ENCODE results near the gene FCN1.

Gene FCN1

GRCh38 chr9:134937164-134937555 lies 19.4 kb upstream of the FCN1 start:
- DNase-seq (ENCODE audit: low read depth), result no peak

GRCh38 chr9:134936346-134937163 lies 18.8 kb upstream of the FCN1 start:
- no peak for DNase-seq (ENCODE audit: low read depth)

- DNase-seq (ENCODE audit: low read depth), result no peak
These were observed 18.1 kb upstream of the FCN1 start for GRCh38 chr9:134935701-134936345.

DNA sequence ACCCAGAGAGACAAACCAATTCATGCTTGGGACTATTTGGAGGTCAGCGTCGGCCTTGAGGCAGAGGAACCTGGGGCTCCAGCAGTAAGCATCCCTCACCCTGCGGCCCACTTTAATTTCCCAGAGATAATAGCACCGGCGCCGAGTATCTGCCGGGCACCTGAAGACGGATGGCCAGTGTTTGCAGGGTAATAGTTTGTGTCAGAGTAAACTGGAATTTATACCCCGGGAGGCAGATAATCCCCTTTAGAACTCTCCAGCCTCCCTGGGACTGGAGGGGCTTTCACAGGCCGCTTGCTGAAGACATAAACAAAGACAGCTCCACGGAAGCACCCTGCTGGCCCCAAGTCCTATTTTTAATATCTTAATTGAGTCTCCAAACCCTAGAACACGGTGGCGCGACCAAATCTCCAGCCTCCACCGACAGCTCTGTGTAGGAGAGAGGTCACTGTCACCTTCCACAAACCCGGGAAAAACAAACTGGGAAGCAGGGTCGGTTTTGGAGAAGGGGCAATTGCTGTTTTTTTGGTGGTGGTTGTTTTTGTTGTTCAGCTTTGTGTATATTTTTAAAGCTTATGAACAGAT lies 17.4 kb upstream of the FCN1 start:
- DNase-seq (ENCODE audit: low read depth), result no peak

DNA sequence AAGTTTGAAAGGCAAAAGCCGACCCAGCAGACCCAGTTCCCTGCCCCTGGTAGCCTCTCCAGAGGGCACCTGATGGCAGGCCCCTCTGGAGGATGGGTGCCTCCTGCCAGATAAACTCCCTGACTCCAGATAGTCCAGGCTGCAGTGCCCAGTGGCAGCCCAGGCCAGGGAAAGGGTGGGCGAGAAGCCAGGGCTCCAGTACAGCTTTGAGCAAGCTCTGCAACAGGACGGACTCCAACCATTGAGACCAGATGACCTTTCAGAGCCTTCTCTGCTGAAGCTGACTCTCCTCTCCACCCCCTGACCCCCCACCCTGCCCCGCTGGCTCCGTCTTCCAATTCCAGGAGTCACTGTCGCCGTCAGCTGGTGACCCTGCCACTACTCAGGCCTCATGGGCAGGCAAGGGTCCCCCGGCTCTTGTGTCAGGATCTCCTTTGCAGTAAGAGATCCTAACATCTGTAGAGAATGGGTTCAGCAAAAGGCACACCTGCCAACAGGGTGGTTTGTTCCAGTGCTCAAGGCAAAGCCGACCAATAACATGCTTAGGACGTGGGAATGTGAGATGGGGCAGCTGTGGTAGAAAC lies 15.5 kb upstream of the FCN1 start:
- no peak for DNase-seq (ENCODE audit: low read depth)

- no peak for DNase-seq (ENCODE audit: low read depth)
These were observed 14.9 kb upstream of the FCN1 start for GRCh38 chr9:134932606-134933005.

DNA sequence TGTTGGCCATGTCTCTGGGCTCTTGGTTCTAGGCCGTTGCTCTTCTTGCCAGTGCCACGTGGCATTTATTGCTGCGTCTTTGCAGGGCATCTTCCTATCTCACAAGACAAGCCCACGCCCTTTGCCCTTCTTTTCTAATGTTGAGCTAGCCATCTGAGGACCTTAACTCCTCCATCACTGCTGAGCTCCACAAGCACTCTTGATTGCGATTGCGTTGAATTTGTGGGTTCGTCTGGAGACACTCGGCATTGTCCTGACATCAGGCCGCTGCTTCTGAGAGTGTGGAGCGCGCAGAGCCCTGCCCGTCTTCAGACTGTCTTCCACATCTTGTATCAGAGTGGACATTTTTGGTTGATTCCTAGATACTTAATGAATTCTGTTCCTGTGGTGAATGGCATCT lies 14.5 kb upstream of the FCN1 start:
- DNase-seq (ENCODE audit: low read depth), result no peak

GRCh38 chr9:134930398-134930797 lies 12.7 kb upstream of the FCN1 start:
- DNase-seq (ENCODE audit: low read depth), result no peak

DNA sequence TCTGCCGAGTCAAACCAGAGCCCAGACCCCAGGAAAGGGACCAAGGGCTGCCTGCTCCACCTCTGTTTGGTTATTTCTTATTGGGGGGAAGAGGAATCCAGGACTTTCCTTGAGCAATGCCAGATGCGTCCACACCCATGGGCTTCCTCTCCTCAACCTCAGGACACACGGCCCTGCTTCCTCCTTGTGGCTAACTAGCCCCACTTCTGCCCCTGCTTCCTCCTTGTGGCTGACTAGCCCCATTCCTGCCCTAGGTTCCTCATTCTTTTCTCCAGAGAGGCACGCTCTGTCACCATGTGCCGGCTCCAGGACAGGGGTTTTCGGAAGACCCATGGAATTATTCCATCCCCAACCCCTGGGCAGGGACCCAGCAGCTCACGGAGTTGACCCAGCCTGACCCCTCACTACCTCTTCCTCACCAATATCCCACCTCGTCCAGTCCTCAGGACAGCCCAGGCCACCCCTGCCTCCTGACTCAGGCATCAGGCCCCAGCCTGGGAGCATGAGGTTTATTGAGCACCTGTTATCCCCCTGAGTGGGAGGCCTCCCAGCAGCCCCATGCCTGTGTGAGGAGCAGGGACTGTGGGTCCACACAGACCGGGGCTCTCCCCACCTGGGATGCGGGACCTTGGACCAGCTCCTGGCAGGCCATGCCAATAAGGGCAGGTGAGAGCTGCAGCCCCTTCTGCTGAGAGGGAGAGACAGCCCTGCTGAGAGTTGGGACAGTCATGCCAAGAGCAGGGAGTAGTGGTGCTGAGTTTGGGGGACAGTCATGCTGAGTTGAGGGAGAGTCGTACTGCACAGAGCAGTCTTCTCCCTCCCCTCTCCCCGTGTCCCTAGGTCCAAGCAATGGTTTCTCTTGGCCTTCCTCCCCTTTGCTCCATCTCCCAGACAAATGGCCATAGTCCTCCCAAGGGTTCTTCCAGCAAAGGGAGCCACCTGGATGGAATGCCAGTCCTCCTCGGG lies 11.8 kb upstream of the FCN1 start:
- no peak for DNase-seq (ENCODE audit: low read depth)

- DNase-seq (ENCODE audit: low read depth), result no peak
These were observed 10.9 kb upstream of the FCN1 start for GRCh38 chr9:134928436-134929192.

- DNase-seq (ENCODE audit: low read depth), result no peak
These were observed 7.3 kb upstream of the FCN1 start for GRCh38 chr9:134925011-134925511.

DNA sequence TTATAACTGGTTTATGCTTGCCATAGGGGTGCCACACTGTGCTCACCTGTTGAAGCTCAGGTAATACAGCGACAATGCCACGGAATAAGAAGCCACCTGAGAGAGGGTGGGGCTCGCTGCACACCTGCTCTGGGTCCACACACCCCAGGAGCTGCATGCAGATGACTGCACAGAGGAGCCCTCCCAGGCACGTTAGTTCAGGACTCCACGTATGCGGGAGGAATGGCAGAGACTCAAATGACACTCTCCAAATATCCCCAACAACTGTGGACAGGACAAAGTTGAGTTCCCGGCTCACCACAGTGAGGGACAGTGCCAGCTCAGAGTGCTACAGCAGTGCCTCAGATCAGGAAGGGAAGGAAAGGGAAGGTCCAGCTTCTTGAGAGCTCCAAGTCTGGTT lies 5.8 kb upstream of the FCN1 start:
- no peak for DNase-seq (ENCODE audit: low read depth)

DNA sequence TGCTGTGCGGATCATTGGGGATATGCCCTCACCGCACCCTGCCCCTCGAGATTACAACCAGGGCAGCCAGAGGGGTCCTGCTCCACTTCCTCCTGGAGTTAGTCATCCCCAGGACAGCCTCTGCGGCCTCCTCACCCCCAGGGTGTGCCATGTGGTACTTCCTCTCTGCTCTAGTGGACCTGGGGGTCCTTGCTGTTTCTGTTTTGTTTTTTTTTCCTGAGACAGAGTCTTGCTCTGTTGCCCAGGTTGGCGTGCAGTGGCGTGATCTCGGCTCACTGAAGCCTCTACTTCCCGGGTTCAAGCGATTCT lies 5.2 kb upstream of the FCN1 start:
- no peak for DNase-seq (ENCODE audit: low read depth)

DNA sequence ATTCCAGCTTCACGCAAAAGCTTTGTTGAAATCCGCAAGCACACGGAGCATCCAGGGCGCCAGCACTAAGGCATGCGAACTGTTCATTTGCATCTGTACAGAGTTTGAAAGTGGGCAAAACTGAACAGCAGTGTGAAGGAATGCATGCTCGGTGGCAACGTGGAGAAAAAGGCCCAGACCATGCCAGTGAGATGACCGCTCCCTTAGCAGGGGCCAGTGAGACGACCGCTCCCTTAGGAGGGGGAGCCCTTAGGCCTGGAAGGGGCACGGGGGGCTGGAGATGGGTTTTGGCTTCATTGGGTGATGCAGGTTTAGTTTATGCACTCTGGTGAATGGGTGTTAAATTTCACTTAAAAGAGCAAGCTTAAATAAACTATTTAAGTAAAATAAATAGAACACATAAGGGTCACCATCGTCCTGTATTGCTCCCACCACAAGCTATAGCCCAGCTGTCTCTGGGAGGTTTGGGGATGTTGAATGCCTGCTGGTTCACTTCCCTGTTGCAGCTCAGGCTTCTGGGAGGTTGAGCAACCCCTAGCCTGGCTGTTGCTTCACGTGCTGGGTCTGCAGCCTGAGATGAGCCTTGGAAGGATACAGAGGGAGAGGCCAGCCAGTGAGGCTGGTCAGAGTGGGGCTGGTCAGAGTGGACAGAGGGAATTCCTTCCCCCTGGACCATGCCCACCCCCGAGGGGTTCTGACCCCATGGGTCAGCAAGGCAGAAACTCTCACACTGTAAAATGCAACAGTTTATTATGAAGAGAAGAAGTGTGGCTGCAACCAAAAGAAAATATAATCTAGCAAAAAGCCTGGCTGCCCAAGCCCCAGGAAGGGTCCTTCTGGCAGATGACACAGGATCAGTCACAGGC lies 4.6 kb upstream of the FCN1 start:
- DNase-seq (ENCODE audit: low read depth), result no peak

DNA sequence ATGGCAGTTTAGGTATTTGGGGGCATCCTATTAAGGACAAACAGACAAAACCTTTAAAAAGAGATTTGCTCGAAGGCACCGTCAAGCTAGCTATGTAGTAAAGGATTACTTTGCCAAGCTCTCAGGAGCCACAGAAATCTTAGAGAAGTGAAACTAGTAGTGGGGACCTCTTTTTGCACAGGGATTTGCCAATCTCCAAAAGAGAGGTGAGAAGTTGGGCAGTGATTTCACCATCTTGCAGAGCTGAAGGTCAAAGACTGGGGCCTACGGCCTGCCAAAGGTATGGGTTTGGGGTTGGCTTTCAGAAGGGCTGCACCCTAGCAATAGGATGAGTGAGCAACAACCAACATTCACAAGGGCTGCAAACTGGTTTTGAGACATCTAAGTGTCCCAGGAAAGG lies 1.6 kb upstream of the FCN1 start:
- DNase-seq (ENCODE audit: low read depth), result no peak

- DNase-seq (ENCODE audit: low read depth), result no peak
These were observed 934 bp upstream of the FCN1 start for GRCh38 chr9:134918646-134919045.

- no peak for DNase-seq (ENCODE audit: low read depth)
These were observed 1.5 kb downstream of the FCN1 start for GRCh38 chr9:134916161-134916665.

- DNase-seq (ENCODE audit: low read depth), result no peak
These were observed 2.4 kb downstream of the FCN1 start for GRCh38 chr9:134915046-134915985.

DNA sequence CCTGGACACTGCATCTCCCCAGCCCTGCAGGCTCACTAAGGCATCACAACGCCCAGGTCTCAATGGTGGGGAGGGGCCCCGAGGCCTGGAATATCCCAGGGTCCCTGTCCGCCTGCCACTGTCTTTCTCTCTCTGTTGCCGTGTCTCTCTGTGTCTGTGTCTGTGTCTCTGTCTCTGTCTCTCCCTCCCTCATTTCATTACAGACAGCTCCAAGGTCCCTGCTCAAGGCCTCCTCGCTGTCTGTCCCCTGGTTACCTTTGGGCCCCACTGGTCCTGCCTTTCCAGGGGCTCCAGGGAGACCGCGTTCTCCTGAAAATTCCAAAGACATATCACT lies 3.2 kb downstream of the FCN1 start:
- DNase-seq (ENCODE audit: low read depth), result no peak

Data from ELR (cell line).